Fibroblast of mammary gland (primary cell): ENCODE results near the gene UBE2D1.
A peak's percentile ranks its signal among the peaks of the same experiment; 100 is the strongest.

ENCODE experiments used
- DNase-seq: peaks from one replicate; pipeline ENCODE4 v3.0.0-alpha.2; 2010; ENCODE audit warnings: low read depth
- H3K4me3 ChIP-seq: 2 replicates; pipeline ENCODE4 v1.5.1; 2011; ENCODE audit warnings: low read depth, mild to moderate bottlenecking, low read length, moderate library complexity; ENCODE audit not compliant: control insufficient read depth
- CTCF ChIP-seq: conservative IDR thresholded peaks from 2 replicates; pipeline ENCODE4 v1.5.1; 2011; ENCODE audit warnings: low read depth, low read length, inconsistent platforms; ENCODE audit not compliant: control insufficient read depth, insufficient read depth

The UBE2D1 gene

GRCh38 chr10:58350023-58350422, 15.2 kb downstream of the UBE2D1 start:
- no peak for TF ChIP-seq CTCF
- no peak for DNase-seq
- H3K4me3 ChIP-seq: no peak overlapping the region

GRCh38 chr10:58350619-58351323, 16.0 kb downstream of the UBE2D1 start:
- DNase-seq: peak; percentile 26
- TF ChIP-seq CTCF: no peak
- H3K4me3 ChIP-seq: no peak overlapping the region

GRCh38 chr10:58351616-58352578, 17.1 kb downstream of the UBE2D1 start:
- no peak for DNase-seq
- TF ChIP-seq CTCF: no peak
- H3K4me3 ChIP-seq: no peak overlapping the region

GRCh38 chr10:58352956-58353610, 18.3 kb downstream of the UBE2D1 start:
- peak; percentile 18 for DNase-seq
- H3K4me3 ChIP-seq: no peak overlapping the region
- no peak for TF ChIP-seq CTCF

GRCh38 chr10:58356756-58357155, 21.9 kb downstream of the UBE2D1 start:
- no peak for TF ChIP-seq CTCF
- no peak for DNase-seq
- no peak overlapping the region for H3K4me3 ChIP-seq

- TF ChIP-seq CTCF: no peak
- no peak for DNase-seq
- no peak overlapping the region for H3K4me3 ChIP-seq
These were observed 23.6 kb downstream of the UBE2D1 start for GRCh38 chr10:58358314-58358933.
